MM.1S (cell line): ENCODE data around the gene S100A4.
"Not testable (repeated sequence)": the region's sequence is repeated elsewhere in the genome, so short reads cannot be mapped to it uniquely, and the experiment has no call there.

Experiments
- DNase-seq: peaks from one replicate; pipeline ENCODE4 v3.0.0-alpha.2; 2015
- H2AFZ ChIP-seq: fragments of 300-600 bp; sonication (generic); 2 replicates; pipeline ENCODE4 v1.6.0; 2016; ENCODE audit warnings: antibody characterized with exemption, low read length
- H3F3A ChIP-seq: fragments of 300-600 bp; sonication (generic); 2 replicates; pipeline ENCODE4 v1.6.1; 2016; ENCODE audit warnings: mild to moderate bottlenecking, antibody characterized with exemption, low read length, moderate library complexity, mixed read lengths; ENCODE audit not compliant: insufficient read depth
- H3K27ac ChIP-seq: fragments of 300-600 bp; sonication (generic); 2 replicates; pipeline ENCODE4 v1.5.1; 2016; ENCODE audit warnings: mild to moderate bottlenecking, low read length
- H3K27me3 ChIP-seq: fragments of 300-600 bp; sonication (generic); replicated peaks from 2 replicates; pipeline ENCODE4 v1.6.0; 2016; ENCODE audit warnings: low read length; ENCODE audit not compliant: insufficient read depth
- H3K36me3 ChIP-seq: fragments of 300-600 bp; sonication (generic); replicated peaks from 2 replicates; pipeline ENCODE4 v1.6.1; 2016; ENCODE audit warnings: mild to moderate bottlenecking, low read length, mixed read lengths; ENCODE audit not compliant: insufficient read depth
- H3K4me1 ChIP-seq: fragments of 300-600 bp; sonication (generic); 2 replicates; pipeline ENCODE4 v1.6.1; 2016; ENCODE audit warnings: low read length, mixed read lengths
- H3K4me2 ChIP-seq: fragments of 300-600 bp; sonication (generic); 2 replicates; pipeline ENCODE4 v1.6.0; 2016; ENCODE audit warnings: low read depth, low read length
- H3K4me3 ChIP-seq: fragments of 300-600 bp; sonication (generic); 2 replicates; pipeline ENCODE4 v1.5.1; 2016; ENCODE audit warnings: low read length, mixed read lengths
- H3K79me2 ChIP-seq: fragments of 300-600 bp; sonication (generic); 2 replicates; pipeline ENCODE4 v1.6.1; 2016; ENCODE audit warnings: mixed run types, low read length, mixed read lengths
- H3K9ac ChIP-seq: fragments of 300-600 bp; sonication (generic); 2 replicates; pipeline ENCODE4 v1.6.1; 2016; ENCODE audit warnings: low read length, mixed read lengths
- H3K9me2 ChIP-seq: fragments of 300-600 bp; sonication (generic); replicated peaks from 2 replicates; pipeline ENCODE4 v1.6.1; 2016; ENCODE audit warnings: mild to moderate bottlenecking, low read length, mixed read lengths; ENCODE audit not compliant: insufficient read depth
- H3K9me3 ChIP-seq: fragments of 300-600 bp; sonication (generic); replicated peaks from 2 replicates; pipeline ENCODE4 v1.6.1; 2016; ENCODE audit warnings: mild to moderate bottlenecking, low read length, mixed read lengths; ENCODE audit not compliant: insufficient read depth
- H4K20me1 ChIP-seq: fragments of 300-600 bp; sonication (generic); 2 replicates; pipeline ENCODE4 v1.6.1; 2016; ENCODE audit warnings: mild to moderate bottlenecking, low read length, moderate library complexity, mixed read lengths; ENCODE audit not compliant: insufficient read depth
- CTCF ChIP-seq: fragments of 300-600 bp; sonication (generic); IDR thresholded peaks from 2 replicates; pipeline ENCODE4 v1.5.1; 2016; ENCODE audit warnings: antibody characterized with exemption, low read length, mixed read lengths
- EZH2 ChIP-seq: fragments of 300-600 bp; sonication (generic); optimal IDR thresholded peaks from 2 replicates; pipeline ENCODE3; 2017; ENCODE audit warnings: low read depth, mild to moderate bottlenecking, antibody characterized with exemption, low read length, mixed read lengths
- EZH2phosphoT487 ChIP-seq: fragments of 300-600 bp; sonication (generic); IDR thresholded peaks from 2 replicates; pipeline ENCODE4 v1.6.1; 2018; ENCODE audit warnings: antibody characterized with exemption, low read length

Gene S100A4

GRCh38 chr1:153520818-153521476 is 24.7 kb downstream of the S100A4 start:
- no peak for DNase-seq
- Histone ChIP-seq H3K79me2 (no peaks in the 10 kb centered on the region), H3K4me3 (no peak overlapping the region), H3K4me1 (no peaks in the 10 kb centered on the region), H3K9me2 (no peaks in the 10 kb centered on the region), H3F3A (no peaks in the 10 kb centered on the region), H3K4me2 (no peak overlapping the region), H4K20me1 (no peaks in the 10 kb centered on the region), H3K27me3 (no peaks in the 10 kb centered on the region), H3K27ac (no peak overlapping the region), H3K36me3 (no peaks in the 10 kb centered on the region), H3K9ac (no peak overlapping the region), H3K9me3 (no peaks in the 10 kb centered on the region), H2AFZ (no peak overlapping the region)
- TF ChIP-seq EZH2phosphoT487 (no peak), CTCF (no peak), EZH2 (no peak)

- DNase-seq, H3K9ac ChIP-seq, H3K9me2 ChIP-seq, H3K4me1 ChIP-seq, H3K4me2 ChIP-seq, H3K4me3 ChIP-seq, H4K20me1 ChIP-seq, H3K9me3 ChIP-seq, H3F3A ChIP-seq, H3K27ac ChIP-seq, H3K36me3 ChIP-seq, H2AFZ ChIP-seq, H3K79me2 ChIP-seq, H3K27me3 ChIP-seq: not testable (repeated sequence)
Measured at GRCh38 chr1:153520137-153520691, 25.4 kb downstream of the S100A4 start.

- Histone ChIP-seq H3K4me2 (no peak overlapping the region), H3K4me1 (no peaks in the 10 kb centered on the region), H3K9ac (no peak overlapping the region)
Measured at GRCh38 chr1:153519242-153519641, 26.4 kb downstream of the S100A4 start.

More at GRCh38 chr1:153519242-153519641, 26.4 kb downstream of the S100A4 start:
- no peaks in the 10 kb centered on the region for H3F3A ChIP-seq
- no peak overlapping the region for H3K27ac ChIP-seq
- no peak overlapping the region for H2AFZ ChIP-seq
- no peak for TF ChIP-seq CTCF
- no peak for TF ChIP-seq EZH2phosphoT487
- TF ChIP-seq EZH2 = no peak
- H3K36me3 ChIP-seq = no peaks in the 10 kb centered on the region
- no peaks in the 10 kb centered on the region for H3K27me3 ChIP-seq
- H3K4me3 ChIP-seq = no peak overlapping the region
- H3K9me2 ChIP-seq = no peaks in the 10 kb centered on the region
- H3K79me2 ChIP-seq = no peaks in the 10 kb centered on the region
- no peaks in the 10 kb centered on the region for H3K9me3 ChIP-seq
- H4K20me1 ChIP-seq = no peaks in the 10 kb centered on the region
- no peak for DNase-seq
